ENCODE results near the gene GSTM3. TPM values are rescaled to one million over a fixed set of nuclear protein-coding genes. Genes with fewer than 3 reads are reported as not detected.
A peak's percentile ranks its signal among the peaks of the same experiment; 100 is the strongest.

The GSTM3 gene
- total and polyA plus RNA-seq, 10 of the 15 experiments (the other 5 are each of a cell fraction or from before 2014, with no cell fraction given): not detected

DNA sequence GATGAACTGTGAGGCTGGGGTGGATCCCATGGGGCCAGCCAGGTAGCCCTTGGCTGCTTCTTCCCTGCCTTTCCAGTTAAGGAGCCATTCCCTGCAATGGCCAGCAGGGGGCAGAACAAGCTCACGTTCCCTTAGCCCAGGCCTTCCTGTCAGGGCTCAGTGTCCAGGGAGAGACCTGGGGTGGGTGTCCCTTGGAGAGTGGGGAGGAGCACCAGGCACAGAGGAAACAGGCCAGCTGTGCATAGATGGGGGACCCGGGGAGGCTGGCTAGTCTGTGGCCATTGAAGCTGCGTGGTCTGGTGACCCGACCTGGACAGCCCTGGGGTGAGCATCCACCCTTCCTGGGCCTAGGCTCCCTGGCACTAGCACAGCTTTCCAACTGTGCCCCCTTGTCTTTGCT, 36.1 kb upstream of the GSTM3 start (continued):
- TF ChIP-seq MTA3 (IDR thresholded peaks at IDR 0.05; ENCODE audit: borderline replicate concordance, low read length) (no peak), BACH1 (IDR thresholded peaks at IDR 0.05; ENCODE audit: borderline replicate concordance) (peak; percentile 30; the same call in 1 of the 2 replicates), GATAD2B (conservative IDR thresholded peaks at IDR 0.05; ENCODE audit: low read depth) (0 out of 2 replicates have a peak, but pooled peaks have one; percentile 27), PAX5 (IDR thresholded peaks at IDR 0.05; ENCODE audit: borderline replicate concordance, low read depth, low read length) (no peak), NR2C1 (IDR thresholded peaks at IDR 0.05) (no peak), ZNF207 (IDR thresholded peaks at IDR 0.05; ENCODE audit: borderline replicate concordance) (0 out of 2 replicates have a peak, but pooled peaks have one; percentile 26), TCF12 (IDR thresholded peaks at IDR 0.05; ENCODE audit: low read depth, low read length) (no peak), KDM1A (IDR thresholded peaks at IDR 0.05; ENCODE audit: borderline replicate concordance) (no peak)
- TF ChIP-seq, protein P1, sequence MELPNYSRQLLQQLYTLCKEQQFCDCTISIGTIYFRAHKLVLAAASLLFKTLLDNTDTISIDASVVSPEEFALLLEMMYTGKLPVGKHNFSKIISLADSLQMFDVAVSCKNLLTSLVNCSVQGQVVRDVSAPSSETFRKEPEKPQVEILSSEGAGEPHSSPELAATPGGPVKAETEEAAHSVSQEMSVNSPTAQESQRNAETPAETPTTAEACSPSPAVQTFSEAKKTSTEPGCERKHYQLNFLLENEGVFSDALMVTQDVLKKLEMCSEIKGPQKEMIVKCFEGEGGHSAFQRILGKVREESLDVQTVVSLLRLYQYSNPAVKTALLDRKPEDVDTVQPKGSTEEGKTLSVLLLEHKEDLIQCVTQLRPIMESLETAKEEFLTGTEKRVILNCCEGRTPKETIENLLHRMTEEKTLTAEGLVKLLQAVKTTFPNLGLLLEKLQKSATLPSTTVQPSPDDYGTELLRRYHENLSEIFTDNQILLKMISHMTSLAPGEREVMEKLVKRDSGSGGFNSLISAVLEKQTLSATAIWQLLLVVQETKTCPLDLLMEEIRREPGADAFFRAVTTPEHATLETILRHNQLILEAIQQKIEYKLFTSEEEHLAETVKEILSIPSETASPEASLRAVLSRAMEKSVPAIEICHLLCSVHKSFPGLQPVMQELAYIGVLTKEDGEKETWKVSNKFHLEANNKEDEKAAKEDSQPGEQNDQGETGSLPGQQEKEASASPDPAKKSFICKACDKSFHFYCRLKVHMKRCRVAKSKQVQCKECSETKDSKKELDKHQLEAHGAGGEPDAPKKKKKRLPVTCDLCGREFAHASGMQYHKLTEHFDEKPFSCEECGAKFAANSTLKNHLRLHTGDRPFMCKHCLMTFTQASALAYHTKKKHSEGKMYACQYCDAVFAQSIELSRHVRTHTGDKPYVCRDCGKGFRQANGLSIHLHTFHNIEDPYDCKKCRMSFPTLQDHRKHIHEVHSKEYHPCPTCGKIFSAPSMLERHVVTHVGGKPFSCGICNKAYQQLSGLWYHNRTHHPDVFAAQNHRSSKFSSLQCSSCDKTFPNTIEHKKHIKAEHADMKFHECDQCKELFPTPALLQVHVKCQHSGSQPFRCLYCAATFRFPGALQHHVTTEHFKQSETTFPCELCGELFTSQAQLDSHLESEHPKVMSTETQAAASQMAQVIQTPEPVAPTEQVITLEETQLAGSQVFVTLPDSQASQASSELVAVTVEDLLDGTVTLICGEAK (IDR thresholded peaks at IDR 0.05; ENCODE audit: borderline replicate concordance): no peak

Measured in GM12878 (cell line).